Inferior parietal cortex (tissue), 1 donor: ENCODE data around the gene MAGIX.

ENCODE experiments used
- DNase-seq: peaks from one replicate; pipeline ENCODE4 v3.0.0-alpha.2; 2016; ENCODE audit errors: extremely low spot score

The MAGIX gene

DNA sequence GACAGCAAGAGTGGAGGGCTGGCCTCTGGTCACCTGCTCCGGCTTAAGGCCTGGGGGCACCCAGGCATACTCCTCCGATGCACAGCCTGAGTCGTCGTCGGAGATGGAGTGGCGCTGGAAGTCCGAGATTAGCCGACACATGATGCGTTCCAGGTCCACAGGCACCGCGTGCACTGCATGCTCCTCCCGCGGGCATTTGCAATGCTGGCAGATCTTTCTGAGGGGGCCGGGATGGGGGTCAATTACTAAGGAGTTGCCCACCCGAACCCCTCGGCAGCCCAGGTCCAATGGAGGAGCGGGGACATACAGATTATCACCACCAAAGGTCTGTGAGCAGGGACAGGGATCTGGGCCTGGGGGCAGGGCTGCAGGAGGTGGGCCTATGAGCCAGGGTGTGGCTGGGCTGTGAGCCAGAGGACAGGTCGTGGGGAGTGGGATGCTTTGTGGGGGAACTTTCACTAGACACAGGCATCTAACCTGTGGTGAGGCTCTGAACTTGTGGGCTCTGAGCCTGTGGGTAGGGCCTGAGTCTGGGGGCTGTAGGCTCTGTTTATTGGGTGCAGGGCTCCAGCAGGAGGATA lies 21.2 kb downstream of the MAGIX start:
- no peak for DNase-seq

DNA sequence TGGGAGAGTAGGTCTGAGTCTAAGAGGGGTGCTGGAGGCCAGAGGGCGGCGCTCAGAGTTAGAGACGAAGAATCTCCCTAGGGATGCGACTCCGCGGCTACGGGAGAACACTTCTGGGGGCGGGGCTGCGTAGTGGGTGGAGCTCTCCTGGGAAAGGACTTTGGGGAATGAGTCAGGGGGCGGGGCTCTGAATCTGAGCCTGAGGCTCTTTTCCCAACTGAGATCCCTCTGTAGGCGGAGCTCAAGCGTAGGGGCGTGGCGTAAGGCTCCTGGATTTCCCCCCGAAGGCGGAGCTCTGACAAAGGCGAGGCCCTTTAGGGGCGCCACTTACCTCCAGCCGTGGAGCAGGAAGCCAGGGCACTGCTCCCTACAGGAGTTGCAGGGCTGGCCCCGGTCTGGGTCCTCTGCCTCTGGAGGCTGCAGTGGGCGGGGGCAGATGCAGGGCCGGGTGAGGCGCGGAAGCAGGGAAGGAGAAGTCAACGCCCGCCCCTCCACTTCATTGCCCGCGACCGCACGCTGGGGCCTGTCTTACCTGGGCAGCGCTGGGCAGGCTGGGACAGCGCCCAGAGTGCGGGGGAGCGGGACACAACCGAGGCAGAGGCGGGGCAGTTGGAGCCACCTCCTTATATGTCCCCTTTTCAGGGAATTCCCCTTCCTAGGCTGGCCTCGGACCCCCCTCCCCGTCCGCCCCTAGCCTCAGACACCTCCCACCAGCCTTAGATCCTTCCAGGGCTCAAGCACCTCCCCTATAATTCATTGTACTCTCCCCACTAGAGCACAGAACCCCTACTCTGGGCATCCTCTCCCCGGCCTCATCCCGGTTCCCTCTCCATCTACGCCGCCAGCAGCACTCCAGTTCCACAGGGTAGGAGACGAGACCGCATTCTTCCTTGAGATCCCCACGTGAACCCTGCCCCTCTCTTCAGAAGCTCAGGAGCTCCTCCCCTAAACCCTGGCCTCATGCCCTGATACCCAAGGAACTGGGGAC lies 22.0 kb downstream of the MAGIX start:
- DNase-seq: no peak

- DNase-seq: no peak
Measured at GRCh38 chrX:49186125-49187027, 23.8 kb downstream of the MAGIX start, which contains the start of gene PRICKLE3. Gene PRICKLE3 (minus strand): TSS chrX:49186373. CDS start chrX:49186297, 76 bp downstream.

DNA sequence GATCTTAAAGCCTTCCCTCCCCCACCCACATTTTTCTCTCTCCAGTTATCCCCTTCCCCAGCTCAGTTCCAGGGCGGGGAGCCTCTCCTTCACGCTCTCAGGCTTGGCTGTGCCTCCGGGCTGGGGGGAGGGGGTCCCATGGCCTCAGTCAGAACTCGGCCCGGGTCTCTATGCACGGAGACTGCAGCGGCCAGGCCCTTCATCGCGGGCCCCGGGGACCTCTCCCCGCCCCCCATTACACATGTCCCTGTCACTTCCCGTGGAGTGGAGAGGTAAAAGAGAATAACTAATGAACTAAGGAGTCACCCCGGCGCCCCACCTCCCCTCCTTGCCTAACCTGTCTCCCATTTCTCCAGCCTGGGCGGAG lies 24.5 kb downstream of the MAGIX start:
- no peak for DNase-seq

DNA sequence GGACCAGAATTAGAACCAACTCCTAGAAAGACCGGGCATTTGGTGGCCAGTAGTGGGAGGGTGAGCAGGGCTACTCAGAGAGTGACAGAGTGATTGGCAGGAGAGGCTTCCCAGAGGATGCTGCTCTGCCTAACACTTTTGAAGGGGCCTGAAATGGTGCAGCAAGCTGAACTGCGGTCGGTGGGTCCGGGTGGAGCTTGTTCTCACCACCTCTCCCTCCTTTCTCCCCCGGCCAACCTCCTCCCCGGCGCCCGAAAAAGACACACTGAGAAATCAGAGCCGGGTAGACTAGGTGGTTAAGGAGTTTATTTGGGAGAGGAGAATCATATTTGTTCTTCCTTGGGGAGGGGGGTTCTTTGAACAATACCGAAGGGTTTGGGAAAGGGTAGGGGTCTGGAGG lies 25.0 kb downstream of the MAGIX start:
- DNase-seq: no peak

- DNase-seq: no peak
Measured at GRCh38 chrX:49188468-49189076, 26.0 kb downstream of the MAGIX start.

DNA sequence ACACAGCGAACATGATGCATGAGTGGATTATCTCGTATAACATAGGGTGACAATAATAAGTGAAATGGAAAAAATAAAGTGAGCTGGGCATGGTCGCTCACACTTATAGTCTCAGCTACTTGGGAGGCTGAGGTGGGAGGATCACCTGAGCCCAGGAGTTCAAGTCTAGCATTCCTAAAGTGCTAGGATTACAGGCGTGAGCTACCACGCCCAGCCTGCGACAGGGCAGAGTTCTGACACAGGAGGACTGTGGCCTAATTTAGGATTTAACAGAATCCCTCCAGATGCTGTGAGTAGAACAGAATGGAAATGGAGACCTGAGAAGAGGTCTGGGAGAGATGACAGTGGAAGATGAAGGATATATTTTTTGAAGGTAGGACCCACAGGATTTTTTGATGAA lies 27.0 kb downstream of the MAGIX start:
- DNase-seq: no peak

DNA sequence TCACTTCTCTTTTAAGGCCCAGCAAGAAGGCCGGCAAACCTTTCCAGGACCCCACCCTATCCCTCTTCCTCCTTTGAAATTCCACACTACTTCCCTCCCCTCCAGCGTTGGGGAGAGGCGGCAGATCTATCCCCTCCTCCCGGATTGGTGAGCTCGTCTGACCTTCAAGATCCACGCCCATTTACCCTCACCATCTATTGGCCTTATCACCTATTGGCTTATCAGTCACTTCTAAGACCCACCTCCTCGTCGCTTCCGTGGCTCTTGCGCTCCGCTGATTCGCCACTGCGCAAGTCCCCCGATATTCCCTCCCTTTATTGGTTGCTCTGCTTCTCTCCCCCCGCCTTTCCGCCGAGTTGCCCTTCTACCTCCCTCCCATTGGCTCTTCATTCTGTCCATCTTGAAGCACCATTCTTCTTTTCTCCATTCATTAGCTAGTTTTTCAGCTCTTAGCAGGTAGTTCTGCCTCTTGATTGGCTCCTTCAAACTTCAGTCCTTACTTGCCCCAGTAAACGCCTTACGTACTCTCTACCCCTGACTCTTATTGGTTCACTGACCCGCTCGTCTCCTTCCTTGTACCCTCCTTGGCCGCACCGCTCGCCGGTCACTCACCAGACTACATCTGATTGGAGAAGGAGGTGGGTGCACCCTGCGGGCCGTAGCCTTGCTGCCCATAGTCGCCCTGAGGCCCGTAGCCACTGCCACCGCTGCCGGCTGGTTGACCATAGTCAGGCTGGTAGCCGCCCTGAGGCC lies 28.4 kb downstream of the MAGIX start:
- peak; percentile 95 for DNase-seq

- no peak for DNase-seq
Measured at GRCh38 chrX:49191574-49192011, 29.0 kb downstream of the MAGIX start.

DNA sequence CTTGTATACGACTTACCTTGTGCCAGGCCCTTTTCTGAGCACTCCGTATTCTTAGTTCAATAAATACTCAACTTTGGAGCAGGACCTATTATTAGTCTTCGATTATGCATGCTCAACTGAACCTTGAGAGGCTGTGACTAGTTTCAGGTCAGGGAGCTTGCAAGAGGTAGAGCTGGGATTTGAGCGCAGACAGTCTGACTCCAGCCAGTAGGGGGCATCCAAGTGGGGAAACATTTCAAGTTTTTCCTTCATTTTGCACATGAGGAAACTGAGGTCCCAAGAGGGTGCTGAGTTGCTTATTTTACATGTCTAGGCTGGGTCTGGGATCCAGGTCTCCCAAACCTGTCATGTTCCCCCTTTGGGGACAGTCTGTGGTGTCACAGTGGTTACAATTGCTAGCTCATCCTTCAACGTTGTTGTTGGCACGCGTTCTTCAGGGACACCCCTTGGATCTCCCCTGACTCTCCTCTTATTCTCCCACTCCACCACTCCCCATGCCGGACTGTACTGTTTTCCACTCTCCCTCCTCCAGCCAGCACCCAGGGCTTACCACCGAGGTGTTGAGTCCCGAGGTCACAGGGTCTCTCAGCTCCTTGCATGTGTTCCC lies 30.3 kb downstream of the MAGIX start:
- peak; percentile 40 for DNase-seq

DNA sequence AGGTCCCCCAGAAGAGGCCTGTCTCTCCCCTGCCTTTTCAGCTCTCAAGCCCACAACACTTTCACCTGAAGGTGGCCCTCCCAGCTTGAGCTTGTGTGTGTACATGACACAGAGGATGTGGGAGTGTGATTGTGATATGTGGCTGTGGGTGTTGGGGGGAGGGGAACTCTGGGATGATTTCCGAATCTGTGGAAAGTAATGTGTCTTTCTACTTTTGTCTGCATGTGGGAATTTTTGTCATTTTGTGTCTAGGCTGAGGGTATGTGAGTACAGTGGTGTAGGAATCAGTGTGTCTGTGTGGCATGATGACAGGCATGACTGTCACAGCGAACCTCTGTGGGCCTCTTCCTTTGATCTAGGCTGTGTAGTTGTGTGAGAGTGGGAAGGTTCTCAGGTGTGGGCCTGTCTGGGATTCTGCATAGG lies 31.0 kb downstream of the MAGIX start:
- no peak for DNase-seq

- no peak for DNase-seq
Measured at GRCh38 chrX:49197543-49198087, 35.1 kb downstream of the MAGIX start.

DNA sequence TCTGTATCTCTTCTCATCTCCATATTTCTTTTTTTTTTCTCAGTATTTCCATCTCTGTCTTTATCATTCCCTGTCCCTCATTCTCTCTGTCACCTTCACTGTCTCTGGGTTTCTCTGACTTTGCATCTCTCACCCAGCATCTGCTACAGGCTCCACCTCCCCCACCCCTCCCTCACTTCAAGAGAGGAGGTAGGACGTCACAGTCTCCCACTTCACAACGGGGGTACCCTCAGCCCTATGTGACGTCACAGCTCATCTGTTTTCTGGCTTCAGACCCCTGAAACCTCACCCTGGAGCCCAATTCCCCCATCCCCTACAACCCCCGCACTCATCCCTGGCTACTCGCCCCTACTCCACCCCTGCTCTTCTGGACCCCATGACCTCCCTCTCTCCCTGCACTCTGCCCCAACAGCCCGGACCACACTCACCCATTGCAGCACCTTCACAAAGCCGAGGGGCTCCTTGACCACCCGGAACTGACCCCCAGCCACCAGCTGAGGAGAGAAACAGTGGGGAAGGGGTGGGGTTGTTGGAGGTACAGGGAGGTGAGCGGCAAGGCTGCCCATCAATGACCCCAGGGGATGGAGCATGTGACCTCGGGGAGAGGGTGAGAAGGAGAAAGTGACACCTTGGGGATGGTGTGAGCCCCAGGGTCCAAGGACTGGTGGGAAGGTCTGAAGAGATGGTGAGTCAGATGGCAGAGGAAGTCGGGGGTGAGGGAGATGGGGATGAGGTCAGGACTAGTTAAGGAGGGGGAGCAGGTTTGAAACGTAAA lies 36.2 kb downstream of the MAGIX start:
- DNase-seq: no peak

DNA sequence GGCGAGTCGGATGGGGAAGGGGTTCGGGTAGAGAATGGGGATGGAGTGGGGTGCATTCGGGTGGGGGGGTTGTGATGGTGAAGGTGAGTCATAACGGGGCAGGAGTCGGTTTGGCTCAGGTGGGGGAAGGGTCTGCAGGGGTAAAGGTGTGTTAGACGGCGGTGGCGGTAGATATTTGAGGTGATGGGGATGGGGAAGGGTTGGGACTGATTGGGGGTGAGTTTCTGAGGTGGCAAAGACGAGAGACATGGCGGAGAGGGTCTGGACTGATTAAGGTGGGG lies 36.7 kb downstream of the MAGIX start:
- DNase-seq: no peak

- peak; percentile 68 for DNase-seq
Measured at GRCh38 chrX:49199906-49200771, 37.6 kb downstream of the MAGIX start, which contains the start of gene SYP. Gene SYP (minus strand): TSS chrX:49200193. CDS start chrX:49200186, 7 bp downstream.

DNA sequence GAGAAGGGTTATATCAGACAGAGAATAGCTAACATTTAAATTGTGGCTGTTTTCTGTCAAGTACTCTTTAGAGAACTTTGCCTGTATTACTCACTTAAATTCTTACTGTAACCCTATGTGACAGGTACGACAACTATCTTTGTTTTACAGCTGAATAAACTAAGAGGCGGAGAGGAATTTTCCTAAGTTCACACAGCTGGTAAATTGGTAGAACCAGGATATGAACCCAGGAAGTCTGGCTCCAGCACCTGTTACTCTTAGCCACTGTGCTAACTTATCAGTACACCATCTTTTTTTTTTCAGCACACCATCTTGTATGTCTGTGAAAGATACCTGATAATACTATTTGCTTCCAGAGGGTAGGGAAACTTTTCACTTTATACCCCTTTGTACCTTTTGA lies 39.5 kb downstream of the MAGIX start:
- DNase-seq: no peak

- no peak for DNase-seq
Measured at GRCh38 chrX:49203536-49203935, 41.0 kb downstream of the MAGIX start.

GRCh38 chrX:49204017-49204416 lies 41.5 kb downstream of the MAGIX start:
- DNase-seq: no peak
